A673 (cell line): ENCODE measurements around the gene SCYL1.

Experiments used
- CTCF ChIP-seq: fragments of 300-800, 200-600 bp; sonication (generic); conservative IDR thresholded peaks from 2 replicates; pipeline ENCODE4 v1.5.1; 2017; ENCODE audit warnings: low read depth, mild to moderate bottlenecking, antibody characterized with exemption, low read length, moderate library complexity, mixed read lengths
- EZH2 ChIP-seq: fragments of 200-600 bp; sonication (generic); IDR thresholded peaks from 2 replicates; pipeline ENCODE4 v1.6.1; 2017; ENCODE audit warnings: borderline replicate concordance, low read depth, mild to moderate bottlenecking, mixed read lengths, antibody characterized with exemption, low read length; ENCODE audit not compliant: poor library complexity, severe bottlenecking

GRCh38 chr11:65562788-65563187 lies 37.9 kb downstream of the SCYL1 start:
- TF ChIP-seq CTCF (no peak), EZH2 (no peak)
